Measurements from ENCODE around the gene CALHM1.

DNA sequence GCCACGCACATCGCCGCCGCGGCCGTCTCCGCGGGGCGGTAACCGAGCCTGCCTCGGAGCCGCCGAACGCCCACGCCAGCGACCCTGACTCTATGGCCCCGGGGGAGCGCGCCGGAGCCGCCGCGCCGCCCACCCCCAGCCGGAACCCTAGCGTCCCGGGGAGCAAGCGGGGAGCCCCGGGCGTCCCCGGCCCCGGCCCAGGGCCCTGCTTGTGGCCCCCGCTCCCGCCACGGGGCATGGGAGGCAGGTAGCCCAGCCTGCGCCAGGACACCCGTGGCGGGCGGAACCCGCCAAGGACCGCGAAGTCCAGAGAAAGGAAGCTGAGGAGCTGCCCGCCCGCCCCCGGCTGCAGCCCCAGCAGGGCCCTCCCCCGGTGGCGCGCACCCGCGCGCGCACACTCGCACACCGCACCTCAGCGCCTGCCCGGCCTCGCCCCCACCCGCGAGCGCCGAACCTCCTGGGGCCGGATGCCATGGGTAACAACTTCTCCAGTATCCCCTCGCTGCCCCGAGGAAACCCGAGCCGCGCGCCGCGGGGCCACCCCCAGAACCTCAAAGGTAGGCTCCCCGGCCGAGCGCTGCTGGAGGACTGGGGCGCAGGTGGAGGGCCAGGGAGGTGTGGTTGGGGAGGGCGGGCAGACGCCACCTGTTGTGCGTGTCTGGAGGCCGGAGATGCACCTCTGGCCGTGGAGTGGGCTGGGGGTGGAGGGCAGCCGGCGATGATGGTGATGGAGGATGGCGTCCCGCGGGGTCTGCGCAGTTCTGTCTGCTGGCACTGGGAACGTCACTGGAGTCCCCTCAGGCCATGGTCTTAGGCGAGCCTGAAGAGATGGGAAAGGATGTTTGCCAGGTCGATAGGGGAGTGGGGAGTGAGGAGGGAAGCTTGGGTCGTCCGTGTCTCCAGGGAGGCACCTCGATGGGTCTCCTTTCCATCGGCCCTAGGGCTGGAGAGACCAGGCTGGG is 35.5 kb upstream of the CALHM1 start:
- TF ChIP-seq POLR2A (IDR thresholded peaks at IDR 0.05; ENCODE audit: low read depth, low read length): no peak
- TF ChIP-seq POLR2AphosphoS5 (IDR thresholded peaks at IDR 0.05; ENCODE audit: low read depth, low read length): no peak
